G401.6 (cell line): ENCODE measurements around the gene HEMK1.

ENCODE experiments used
- FAIRE-seq: peaks from 2 replicates; lab custom pipeline; 2012; peaks lifted over from hg19 to GRCh38; lab: Jason Lieb, UNC

HEMK1 gene

DNA sequence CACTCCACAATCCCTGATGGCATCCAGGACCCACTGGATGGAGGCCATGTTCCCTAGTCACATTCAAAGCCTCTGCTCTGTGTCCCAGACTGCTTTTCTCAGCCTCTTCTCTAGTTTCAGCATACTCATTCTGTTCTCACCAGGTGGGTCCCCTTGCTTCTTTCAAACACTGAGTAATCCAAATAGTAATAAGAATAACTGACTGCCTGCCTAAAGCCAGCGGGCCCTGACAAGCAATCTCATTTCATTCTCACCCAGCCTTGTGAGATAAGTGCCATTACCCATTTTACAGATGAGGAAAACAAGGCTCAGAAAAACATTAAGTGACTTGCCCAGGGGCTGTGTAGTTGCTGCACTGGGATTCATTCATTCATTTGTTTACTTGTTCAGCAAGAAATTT is 73.1 kb downstream of the HEMK1 start:
- no peak for FAIRE-seq

DNA sequence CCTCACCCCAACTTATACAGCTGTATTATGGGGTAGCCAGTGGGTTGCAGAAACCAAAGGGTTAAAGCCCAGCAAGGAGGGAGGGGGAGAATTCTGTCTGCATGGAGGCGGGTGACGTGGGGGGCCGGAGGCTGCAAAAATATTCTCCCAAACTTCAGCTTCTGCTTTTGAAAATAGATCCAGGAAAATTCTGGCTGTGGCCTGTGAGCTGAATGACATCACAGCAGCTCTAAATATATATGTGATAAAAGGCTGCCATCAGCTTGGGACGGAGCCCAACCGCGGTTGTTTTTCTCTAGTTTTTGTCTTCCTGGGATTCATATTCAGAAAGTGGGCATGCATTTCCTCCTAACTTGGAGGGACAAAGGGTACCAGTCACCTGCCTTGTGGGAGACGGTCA is 75.2 kb downstream of the HEMK1 start:
- FAIRE-seq: no peak

- FAIRE-seq: no peak
These were observed 76.1 kb downstream of the HEMK1 start for GRCh38 chr3:50645378-50645777.
